ENCODE results near the gene APEH.
"Not testable (repeated sequence)": the region's sequence is repeated elsewhere in the genome, so short reads cannot be mapped to it uniquely, and the experiment has no call there.

APEH gene

GRCh38 chr3:49670940-49671290, 3.2 kb upstream of the APEH start:
- DNase-seq = no peak

- DNase-seq = peak; percentile 50
Measured at GRCh38 chr3:49671291-49672288, 2.6 kb upstream of the APEH start.

- no peak for DNase-seq
Measured at GRCh38 chr3:49673121-49673714, 933 bp upstream of the APEH start.

- no peak for DNase-seq
Measured at GRCh38 chr3:49674497-49674983, 389 bp downstream of the APEH start.

GRCh38 chr3:49675912-49676311, 1.8 kb downstream of the APEH start:
- DNase-seq = no peak

GRCh38 chr3:49680493-49681231, 6.5 kb downstream of the APEH start:
- no peak for DNase-seq

- no peak for DNase-seq
Measured at GRCh38 chr3:49681232-49681522, 7.0 kb downstream of the APEH start.

- no peak for DNase-seq
Measured at GRCh38 chr3:49681543-49681942, 7.4 kb downstream of the APEH start.

GRCh38 chr3:49683162-49683561, 9.0 kb downstream of the APEH start:
- no peak for DNase-seq

GRCh38 chr3:49684453-49684852, 10.3 kb downstream of the APEH start:
- not testable (repeated sequence) for DNase-seq

GRCh38 chr3:49685103-49685502, 11.0 kb downstream of the APEH start:
- not testable (repeated sequence) for DNase-seq

GRCh38 chr3:49685846-49686245, 11.7 kb downstream of the APEH start:
- DNase-seq = not testable (repeated sequence)

GRCh38 chr3:49686346-49686745, 12.2 kb downstream of the APEH start:
- DNase-seq = not testable (repeated sequence)

GRCh38 chr3:49686769-49687423, 12.7 kb downstream of the APEH start:
- DNase-seq = peak; percentile 47

- DNase-seq = not testable (repeated sequence)
Measured at GRCh38 chr3:49687424-49687795, 13.3 kb downstream of the APEH start.

- DNase-seq = not testable (repeated sequence)
Measured at GRCh38 chr3:49688338-49689045, 14.3 kb downstream of the APEH start.

GRCh38 chr3:49689046-49689907, 15.1 kb downstream of the APEH start, which contains the start of the genes MST1 and RNF123:
Gene MST1 (minus strand): TSS chr3:49689474. CDS start chr3:49688691, 783 bp downstream.
Gene RNF123 (plus strand): TSS chr3:49689557. CDS start chr3:49691166, 1,609 bp downstream.
- DNase-seq = peak; percentile 92

- DNase-seq = not testable (repeated sequence)
Measured at GRCh38 chr3:49689908-49690624, 15.9 kb downstream of the APEH start.

- DNase-seq = not testable (repeated sequence)
Measured at GRCh38 chr3:49690856-49691255, 16.7 kb downstream of the APEH start.

GRCh38 chr3:49691481-49691880, 17.3 kb downstream of the APEH start:
- not testable (repeated sequence) for DNase-seq

Data from fibroblast of skin of right biceps (primary cell).